Skin of body (tissue), 2 donors: ENCODE results near the gene GAR1. TPM values are rescaled to one million over a fixed set of nuclear protein-coding genes. Genes with fewer than 3 reads are reported as not detected.
"Not testable (repeated sequence)": the region's sequence is repeated elsewhere in the genome, so short reads cannot be mapped to it uniquely, and the experiment has no call there.

ENCODE experiments used
- DNase-seq: peaks from one replicate; lab custom pipeline; 2025; lab: John Stamatoyannopoulos, UW
- total RNA-seq: library from RNA; depleted of rRNA; stranded (reverse); fragments of >200 nt; gene quantifications from one replicate; pipeline ENCODE4 v1.2.3, GENCODE V29; 2014

The GAR1 gene
- total RNA-seq, 1 donor from 2014 or later: 10.8 TPM

DNA sequence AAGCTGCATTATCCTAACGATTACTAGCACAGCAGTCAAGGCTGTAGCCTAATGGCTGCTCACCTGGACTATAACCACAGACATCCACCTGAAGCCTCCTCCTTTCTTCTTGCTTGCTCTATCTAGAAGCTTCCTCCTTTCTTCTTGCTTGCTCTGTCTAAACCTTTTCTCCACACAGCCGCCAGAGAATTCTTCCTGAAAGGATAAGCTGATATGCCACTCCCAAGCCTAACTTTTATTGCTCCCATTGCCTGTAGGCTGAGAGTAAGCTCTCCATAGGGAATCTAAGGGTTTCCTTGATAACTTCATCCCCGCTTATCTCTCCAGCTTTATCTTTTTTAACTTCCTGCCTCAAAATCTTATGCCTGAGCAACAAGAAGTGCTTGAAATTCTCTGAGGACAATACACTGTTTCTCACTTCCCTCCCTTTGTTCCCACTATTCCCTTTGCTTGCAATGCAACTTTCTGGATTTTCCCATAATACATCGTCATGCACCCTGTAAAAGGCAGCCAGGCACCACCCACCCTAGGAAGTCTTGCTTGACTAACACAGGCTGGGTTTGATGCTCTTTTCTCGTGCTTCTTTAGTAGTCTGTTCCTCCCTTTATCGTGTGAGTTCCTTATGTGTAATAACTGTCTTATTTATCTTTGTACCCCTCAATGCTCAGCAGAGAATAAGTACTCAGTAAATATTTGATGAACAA lies 31.0 kb downstream of the GAR1 start:
- no peak for DNase-seq

DNA sequence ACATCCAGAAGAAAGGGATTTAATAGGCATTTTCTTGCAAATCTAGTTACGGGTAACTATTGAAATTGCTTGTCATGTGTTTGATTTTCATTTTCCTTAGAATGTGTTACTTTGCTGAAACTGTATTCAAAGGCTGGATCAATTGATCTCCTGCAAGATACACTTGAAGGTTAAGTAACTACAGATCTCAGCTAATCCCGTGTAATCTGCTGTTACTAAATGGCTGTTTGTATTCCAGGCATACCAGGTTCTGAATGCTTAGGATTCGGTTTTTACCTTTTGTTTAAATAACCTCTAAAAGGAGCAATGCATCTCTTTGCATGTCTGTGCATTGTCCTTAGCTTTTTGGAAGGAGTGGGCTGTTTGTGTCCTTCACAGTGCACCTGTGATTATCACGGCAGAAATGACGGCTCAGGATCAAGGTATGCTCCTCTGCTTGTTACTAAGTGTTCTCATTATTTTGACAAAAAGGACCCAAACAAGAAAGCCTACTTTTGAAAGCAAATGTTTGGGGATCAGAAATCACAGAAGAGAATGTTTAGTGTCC lies 32.4 kb downstream of the GAR1 start, which contains the start of gene LRIT3:
Gene LRIT3 (plus strand): TSS at position 212 of the 547 bp plus-strand sequence. CDS start 95 bp downstream, at position 307.
- DNase-seq: no peak

DNA sequence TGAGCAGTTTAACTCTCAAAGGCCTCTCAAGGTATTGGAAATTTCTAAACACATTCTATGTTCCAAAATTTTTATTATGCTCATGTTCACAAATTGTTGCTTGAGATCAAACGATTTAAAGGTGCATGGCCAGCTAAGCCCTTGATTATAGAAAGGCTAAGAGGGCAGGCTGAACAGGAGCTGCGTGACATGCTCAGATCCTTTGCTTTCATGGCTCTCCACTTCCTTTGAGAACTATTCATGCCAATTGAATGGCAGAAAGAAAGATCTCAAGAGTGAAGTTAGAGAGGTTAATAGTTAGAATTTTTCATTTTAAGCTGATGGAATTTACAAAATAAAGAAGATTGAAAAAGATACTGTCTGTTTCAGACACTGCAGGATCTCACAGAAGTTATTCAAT lies 32.9 kb downstream of the GAR1 start:
- DNase-seq: no peak

DNA sequence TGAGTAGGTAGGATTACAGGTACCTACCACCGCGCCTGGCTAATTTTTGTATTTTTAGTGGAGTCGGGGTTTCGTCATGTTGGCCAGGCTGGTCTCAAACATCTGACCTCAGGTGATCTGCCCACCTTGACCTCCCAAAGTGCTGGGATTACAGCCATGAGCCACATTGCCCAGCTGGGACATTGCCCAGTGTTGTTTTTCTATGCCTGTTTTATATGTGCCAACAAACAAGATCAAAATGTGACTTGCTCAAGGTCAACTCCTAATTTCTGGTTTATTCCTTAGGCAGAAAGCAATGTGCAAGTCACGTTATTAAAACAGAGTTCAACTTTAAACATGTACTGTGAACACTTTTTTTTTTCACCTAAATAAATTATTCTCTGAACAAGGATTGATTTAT lies 35.0 kb downstream of the GAR1 start:
- no peak for DNase-seq

DNA sequence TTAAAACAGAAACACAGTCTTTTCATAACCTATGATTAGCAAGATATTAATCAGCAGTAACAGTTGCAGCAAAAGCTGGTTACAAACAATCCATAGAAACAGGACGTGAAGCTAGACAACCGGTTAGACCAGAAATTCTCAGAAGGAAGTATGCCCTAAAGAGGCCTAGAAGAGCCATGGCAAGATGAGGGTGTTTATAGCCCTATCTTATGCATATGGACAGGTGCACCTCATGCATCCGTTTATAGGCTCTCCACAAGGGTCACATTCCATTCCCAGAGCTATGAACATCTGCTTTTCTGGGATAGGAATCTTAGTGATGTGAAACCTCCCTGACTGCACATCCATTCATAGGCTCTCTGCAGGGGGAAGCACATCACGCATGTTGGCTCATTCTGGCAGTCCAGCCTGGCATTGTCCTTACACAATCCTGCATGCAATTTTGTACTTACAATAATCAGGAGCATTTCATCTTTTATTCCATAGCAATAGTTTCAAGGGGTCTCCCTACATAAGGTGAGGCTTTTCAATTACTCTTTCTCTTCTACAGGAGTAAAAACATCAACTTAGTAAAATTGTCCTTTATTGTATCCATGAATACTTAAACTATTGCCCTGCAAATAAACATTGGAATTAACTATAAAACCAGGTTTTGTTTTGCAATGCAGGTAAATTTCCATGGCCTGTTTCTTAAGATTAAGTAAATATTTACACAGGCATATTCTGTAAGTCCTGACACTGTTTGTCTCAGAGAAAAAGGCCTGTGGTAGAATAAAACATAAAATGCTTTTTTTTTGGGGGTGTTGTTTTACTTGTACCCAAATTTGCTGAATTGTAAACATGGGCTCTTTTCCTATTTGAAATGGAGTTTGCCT lies 44.1 kb downstream of the GAR1 start:
- DNase-seq: not testable (repeated sequence)

DNA sequence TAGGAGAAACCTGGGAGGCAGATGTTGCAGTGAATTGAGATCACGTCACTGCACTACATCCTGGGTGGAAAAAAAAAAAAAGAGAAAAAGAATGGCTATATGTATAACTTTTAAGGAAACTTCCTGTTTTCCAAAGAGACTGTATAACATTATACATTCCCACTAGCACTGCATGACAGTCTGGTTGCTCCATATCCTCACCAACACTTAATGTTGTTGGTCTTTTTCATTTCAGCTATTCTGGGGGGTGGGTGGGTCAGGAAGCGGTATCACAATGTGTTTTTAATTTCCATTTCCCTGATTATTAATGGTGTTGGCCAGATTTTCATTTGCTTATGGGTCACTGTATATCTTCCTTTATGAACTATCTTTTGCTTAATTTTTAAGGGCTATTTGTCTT lies 45.7 kb downstream of the GAR1 start:
- no peak for DNase-seq

DNA sequence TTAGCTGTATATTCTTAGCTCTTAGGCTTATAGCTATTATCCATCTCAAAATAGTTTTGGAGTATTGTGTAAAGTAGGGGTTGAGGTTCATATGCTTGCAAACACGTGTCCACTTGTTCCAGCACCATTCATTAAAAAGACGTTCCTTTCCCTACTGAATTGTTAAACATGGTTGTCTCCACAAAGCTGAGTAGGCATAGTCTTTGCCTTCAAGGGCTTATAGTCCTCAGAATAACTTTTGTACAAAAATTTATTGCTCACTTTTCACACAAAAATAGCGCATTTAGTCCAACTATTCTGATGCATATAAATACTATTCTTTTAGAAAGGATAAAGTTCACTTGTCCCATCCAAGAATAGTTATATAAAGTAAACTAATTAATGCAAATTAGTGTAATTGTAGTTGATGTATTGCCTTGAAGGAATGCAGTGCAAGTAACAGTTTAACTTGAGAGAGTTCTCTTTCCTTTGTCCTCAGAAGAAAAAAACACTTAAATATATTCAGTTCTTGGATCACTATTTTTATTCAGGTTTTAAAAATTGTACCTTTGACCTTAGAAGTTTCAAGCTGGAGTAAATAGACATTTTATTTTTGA lies 46.5 kb downstream of the GAR1 start:
- no peak for DNase-seq

DNA sequence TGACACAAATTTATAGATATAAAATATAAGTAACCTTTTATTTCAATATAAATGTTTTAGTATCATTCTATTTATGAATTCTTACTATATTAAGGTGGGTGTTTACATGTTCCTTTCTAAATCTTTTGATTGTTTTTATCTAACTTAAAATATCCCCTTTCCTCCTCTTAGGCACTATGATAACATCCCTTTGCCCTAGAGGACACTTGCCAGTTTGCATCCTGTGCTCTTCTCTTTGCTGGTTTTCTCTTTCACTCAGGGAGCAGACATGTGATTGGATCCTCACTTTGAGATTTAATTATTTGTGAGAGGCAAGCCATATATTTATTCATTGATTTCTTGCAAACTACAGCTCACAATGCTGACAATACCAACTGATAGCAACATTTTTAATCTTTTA lies 48.6 kb downstream of the GAR1 start:
- DNase-seq: no peak

DNA sequence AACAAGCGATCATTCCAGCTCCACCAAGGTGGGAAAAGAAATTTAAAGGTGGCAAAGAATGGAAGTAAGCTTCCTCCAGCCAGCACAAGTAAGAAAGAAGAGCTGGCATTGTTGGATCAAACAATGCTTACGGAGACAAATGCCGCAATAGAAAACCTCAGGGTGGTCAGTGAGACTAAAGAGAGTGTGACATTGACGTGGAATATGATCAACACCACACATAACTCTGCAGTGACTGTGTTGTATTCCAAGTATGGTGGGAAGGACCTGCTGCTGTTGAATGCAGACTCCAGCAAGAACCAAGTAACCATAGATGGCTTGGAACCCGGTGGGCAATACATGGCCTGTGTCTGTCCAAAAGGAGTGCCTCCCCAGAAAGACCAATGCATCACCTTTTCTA lies 54.5 kb downstream of the GAR1 start:
- DNase-seq: no peak

DNA sequence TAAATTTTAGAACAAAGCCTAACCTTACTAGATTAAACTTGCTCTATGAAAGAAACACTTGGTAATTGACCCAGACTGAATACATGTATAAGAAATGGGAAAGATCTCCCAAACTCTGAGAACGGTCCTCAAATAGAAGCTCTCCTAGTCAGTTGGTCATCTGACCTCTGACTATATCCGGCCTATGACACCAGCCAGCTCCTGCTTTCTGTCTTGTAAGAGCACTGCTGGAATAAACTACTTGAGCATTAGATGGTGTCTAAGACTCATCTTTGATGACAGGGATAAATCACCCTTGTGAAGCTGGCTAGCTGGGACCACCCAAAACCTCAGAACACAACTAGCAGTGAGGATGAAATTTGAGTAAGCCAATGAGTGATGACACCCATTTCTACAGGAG lies 56.5 kb downstream of the GAR1 start:
- no peak for DNase-seq

DNA sequence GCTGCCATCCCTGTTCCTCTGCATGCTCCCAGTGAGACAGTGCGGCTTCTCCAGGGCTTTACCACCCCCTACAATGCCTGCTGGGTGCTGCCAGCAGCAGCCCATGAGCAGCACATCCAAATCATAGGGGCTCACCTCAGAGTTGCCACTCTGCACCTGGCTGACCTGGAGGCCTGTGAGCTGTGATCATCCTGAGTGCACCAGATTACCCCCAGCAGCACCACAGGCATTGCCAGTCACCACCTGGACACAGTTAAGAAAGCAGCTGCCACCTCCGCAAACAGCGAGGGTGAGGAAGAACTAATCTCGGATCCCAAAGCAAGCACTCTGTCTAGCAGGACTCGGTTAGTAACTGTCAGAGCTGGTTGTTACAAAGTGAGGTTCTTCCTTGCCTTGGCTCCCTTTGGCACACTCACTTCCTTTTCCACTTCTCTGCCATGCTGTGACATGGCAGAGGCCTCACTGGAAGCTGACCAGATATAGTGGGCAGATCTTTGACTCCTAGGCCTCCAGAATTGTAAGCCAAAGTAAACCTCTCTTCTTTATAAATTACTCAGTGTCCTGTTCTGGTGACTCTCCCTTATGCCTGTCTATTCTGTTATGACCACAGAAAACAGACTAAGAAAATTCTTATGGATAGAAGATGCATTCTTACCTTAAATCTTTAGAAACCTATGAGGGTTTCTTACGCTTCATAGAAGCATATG lies 57.5 kb downstream of the GAR1 start:
- DNase-seq: no peak

DNA sequence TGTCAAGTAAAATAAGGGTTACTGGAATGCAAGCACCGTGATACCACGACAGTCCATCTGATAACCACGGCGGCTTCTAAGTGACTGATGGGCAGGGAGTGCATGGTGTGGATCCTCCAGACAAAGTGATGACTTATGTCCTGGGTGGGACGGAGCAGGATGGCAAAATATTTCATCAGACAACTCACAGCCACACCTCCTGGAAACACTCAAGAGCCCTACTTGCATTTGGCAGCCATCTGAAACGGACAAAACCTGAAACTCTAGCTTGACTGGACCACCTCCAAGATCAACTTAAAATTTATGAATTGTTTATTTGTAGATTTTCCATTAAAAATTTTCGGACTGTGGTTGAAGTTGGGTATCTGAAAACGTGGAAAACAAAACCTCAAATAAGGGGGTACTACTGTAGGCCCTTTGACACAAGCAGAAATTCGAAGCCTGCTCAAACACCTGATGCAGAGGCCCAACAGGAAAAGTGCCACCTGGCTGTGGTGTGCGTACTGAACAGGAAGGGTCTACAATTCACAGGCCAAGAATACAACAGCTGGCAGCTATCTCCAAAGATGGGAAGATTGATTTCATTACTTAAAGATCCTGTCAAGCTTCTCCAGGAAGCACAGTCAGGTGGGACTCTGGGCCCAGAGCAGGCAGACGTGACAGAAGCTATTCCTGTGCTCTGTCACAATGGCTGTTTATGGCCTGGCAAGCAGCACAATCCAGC lies 58.4 kb downstream of the GAR1 start:
- DNase-seq: no peak

Other genes with a start within 250 kb of the GAR1 start
- gene CASP6, start 112.3 kb upstream of the GAR1 start, total RNA-seq: 19.8 TPM
- 15.0 TPM for gene PLA2G12A, start 85.7 kb upstream of the GAR1 start, total RNA-seq
- gene CFI, start 13.8 kb upstream of the GAR1 start, total RNA-seq: 10.1 TPM
- not detected for gene RRH, start 12.2 kb downstream of the GAR1 start, total RNA-seq
- gene LRIT3, start 32.3 kb downstream of the GAR1 start, total RNA-seq: 0.10 TPM
- gene EGF, start 97.1 kb downstream of the GAR1 start, total RNA-seq: 3.5 TPM